ENCODE measurements around the gene CPZ. TPM values are rescaled to one million over a fixed set of nuclear protein-coding genes. Genes with fewer than 3 reads are reported as not detected.

The CPZ gene
- total RNA-seq, 1 experiment from 2014 or later: 9.1 TPM

DNA sequence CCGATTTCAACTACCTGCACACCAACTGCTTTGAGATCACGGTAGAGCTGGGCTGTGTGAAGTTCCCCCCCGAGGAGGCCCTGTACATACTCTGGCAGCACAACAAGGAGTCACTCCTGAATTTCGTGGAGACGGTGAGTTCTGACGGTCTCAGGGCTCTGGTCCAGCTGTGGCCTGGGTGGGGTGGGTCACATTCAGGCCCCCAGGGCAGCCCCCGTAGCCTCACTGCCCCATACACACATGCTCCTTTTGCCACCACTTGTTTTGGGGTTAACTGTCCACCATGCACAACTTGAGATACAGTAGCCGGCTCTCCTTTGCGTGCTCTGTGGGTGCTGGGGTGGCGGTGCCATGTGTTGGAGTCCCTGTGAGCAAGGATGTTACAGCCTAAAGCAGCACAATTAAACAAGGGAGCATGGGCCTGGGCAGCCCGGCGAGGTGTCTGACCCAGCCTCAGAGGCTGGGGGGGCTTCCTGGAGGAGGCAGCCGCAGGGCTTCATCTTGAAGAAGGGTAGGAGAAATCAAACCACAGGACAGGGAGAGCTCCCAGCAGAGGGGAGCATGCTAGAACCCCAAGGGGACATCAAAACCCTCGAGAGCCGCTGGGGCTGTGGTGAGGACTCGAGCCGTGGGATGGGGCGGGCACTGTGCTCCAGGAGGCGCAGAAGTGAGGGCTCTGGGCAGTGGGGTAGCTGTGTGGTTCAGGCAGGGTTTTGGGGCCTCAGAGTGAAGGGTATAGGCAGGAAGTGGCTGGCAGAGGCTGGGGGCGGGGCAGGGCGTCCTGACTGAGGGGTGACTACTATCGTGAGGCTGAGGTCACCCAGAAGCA lies 22.0 kb downstream of the CPZ start:
- TF ChIP-seq, protein P1, sequence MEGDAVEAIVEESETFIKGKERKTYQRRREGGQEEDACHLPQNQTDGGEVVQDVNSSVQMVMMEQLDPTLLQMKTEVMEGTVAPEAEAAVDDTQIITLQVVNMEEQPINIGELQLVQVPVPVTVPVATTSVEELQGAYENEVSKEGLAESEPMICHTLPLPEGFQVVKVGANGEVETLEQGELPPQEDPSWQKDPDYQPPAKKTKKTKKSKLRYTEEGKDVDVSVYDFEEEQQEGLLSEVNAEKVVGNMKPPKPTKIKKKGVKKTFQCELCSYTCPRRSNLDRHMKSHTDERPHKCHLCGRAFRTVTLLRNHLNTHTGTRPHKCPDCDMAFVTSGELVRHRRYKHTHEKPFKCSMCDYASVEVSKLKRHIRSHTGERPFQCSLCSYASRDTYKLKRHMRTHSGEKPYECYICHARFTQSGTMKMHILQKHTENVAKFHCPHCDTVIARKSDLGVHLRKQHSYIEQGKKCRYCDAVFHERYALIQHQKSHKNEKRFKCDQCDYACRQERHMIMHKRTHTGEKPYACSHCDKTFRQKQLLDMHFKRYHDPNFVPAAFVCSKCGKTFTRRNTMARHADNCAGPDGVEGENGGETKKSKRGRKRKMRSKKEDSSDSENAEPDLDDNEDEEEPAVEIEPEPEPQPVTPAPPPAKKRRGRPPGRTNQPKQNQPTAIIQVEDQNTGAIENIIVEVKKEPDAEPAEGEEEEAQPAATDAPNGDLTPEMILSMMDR (conservative IDR thresholded peaks at IDR 0.05): no peak
- TF ChIP-seq EZH2 (IDR thresholded peaks at IDR 0.05; ENCODE audit: low read depth): no peak
- intact Hi-C loops (cut with micrococcal nuclease; ENCODE audit: unreplicated experiment): no loop called here
- POLR2A ChIA-PET (ENCODE audit: unreplicated experiment): no interaction called here
- H3K27me3 ChIP-seq (ENCODE audit: insufficient read depth, low read depth): no peaks in the 10 kb centered on the region
- no peaks in the 10 kb centered on the region for H3K79me2 ChIP-seq (ENCODE audit: low read depth)
- no peaks in the 10 kb centered on the region for H3K4me1 ChIP-seq (replicated peaks; ENCODE audit: insufficient read depth)
- H3F3A ChIP-seq (ENCODE audit: insufficient read depth, low read depth): no peaks in the 10 kb centered on the region
- no peak overlapping the region for H3K27ac ChIP-seq
- no peak overlapping the region for H3K4me2 ChIP-seq
- no peaks in the 10 kb centered on the region for H4K20me1 ChIP-seq (ENCODE audit: insufficient read depth)
- no peak overlapping the region for H2AFZ ChIP-seq
- CTCF ChIA-PET: no interaction called here
- no peak overlapping the region for H3K4me3 ChIP-seq
- H3K9me3 ChIP-seq (ENCODE audit: insufficient read depth, low read depth): no peaks in the 10 kb centered on the region
- no peaks in the 10 kb centered on the region for H3K36me3 ChIP-seq (ENCODE audit: low read depth)
- BruUV-seq (replicated peaks): no TSS peak
- H3K9me2 ChIP-seq (ENCODE audit: insufficient read depth): no peaks in the 10 kb centered on the region
- DNase-seq: no peak

DNA sequence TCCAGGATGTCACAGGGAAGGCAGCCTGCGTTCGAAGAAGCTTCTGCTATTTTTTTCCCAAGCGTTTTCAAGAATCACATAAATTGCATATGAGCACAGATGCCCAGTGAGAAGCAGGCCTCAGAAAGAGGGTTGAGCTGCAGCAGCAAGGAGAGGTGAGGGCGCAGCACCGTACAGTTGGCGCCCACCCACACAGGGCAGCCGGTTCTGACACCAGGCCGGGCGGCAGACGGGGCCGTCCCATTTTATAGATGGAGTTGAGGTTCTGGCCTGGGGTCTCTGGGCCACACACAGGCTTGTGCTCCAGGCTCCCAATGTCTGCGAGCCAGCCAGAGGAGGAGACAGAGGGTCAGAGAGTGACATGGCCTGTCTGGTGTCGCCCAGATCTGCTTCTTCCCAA lies 22.8 kb downstream of the CPZ start:
- Histone ChIP-seq H3K27ac (no peak overlapping the region), H3K9me2 (ENCODE audit: insufficient read depth) (no peaks in the 10 kb centered on the region), H3K36me3 (ENCODE audit: low read depth) (no peaks in the 10 kb centered on the region), H3K79me2 (ENCODE audit: low read depth) (no peaks in the 10 kb centered on the region), H4K20me1 (ENCODE audit: insufficient read depth) (no peaks in the 10 kb centered on the region), H3K9me3 (ENCODE audit: insufficient read depth, low read depth) (no peaks in the 10 kb centered on the region), H3K27me3 (ENCODE audit: insufficient read depth, low read depth) (no peaks in the 10 kb centered on the region), H2AFZ (no peak overlapping the region), H3F3A (ENCODE audit: insufficient read depth, low read depth) (no peaks in the 10 kb centered on the region), H3K4me3 (no peak overlapping the region), H3K4me2 (no peak overlapping the region), H3K4me1 (replicated peaks; ENCODE audit: insufficient read depth) (no peaks in the 10 kb centered on the region)
- BruUV-seq (replicated peaks): no TSS peak
- ChIA-PET POLR2A (ENCODE audit: unreplicated experiment) (no interaction called here), CTCF (no interaction called here)
- no peak for DNase-seq
- TF ChIP-seq EZH2 (IDR thresholded peaks at IDR 0.05; ENCODE audit: low read depth): no peak
- TF ChIP-seq, protein P1 (conservative IDR thresholded peaks at IDR 0.05): no peak
- intact Hi-C loops (cut with micrococcal nuclease; ENCODE audit: unreplicated experiment): no loop called here

DNA sequence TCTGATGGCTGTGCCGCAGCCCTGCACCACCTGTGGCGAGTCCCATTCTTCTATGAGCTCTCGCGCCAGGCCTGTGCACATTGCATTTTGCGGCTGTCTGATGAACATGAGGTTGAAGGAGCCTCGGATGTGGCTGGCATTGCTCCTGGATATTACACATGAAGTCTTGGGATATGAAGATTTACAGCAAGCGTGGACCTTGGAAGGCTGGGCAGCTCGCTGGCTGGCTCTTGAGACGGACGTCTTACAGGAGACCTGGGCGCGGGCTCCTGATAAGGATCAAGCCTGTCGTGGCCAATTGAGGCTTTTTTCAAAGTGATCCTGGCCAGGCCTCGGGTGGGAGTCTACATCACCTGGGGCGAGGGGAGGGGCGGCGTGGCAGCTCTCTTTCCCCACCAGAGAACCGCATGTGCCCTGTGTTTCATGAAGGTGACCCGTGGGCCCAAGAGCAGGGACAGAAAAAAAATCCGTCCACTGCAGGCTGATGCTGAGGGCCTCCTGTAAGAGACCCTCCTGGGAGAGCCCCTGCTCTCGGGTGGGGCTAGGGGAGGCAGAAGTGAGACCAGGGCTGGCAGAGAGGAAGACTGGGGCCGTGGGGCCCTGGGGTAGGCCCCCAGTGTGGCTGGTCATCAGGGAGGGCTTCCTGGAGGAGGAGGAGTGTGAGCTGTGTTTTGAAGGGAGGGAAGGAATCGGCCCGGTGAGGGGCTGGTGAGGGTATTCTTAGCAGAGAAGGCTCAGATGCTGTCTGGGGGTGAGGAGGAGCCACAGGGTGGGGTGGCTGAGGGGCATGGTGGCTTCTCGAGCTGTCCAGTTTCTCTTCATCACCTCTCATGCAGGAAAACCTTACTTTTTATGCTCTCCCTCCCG lies 23.6 kb downstream of the CPZ start:
- H3K4me2 ChIP-seq: no peak overlapping the region
- no peak overlapping the region for H2AFZ ChIP-seq
- no peak overlapping the region for H3K27ac ChIP-seq
- H4K20me1 ChIP-seq (ENCODE audit: insufficient read depth): no peaks in the 10 kb centered on the region
- H3K9me2 ChIP-seq (ENCODE audit: insufficient read depth): no peaks in the 10 kb centered on the region
- ChIA-PET CTCF (no interaction called here), POLR2A (ENCODE audit: unreplicated experiment) (no interaction called here)
- no peak for DNase-seq
- no peaks in the 10 kb centered on the region for H3K4me1 ChIP-seq (replicated peaks; ENCODE audit: insufficient read depth)
- H3K4me3 ChIP-seq: no peak overlapping the region
- no peaks in the 10 kb centered on the region for H3K9me3 ChIP-seq (ENCODE audit: insufficient read depth, low read depth)
- H3K27me3 ChIP-seq (ENCODE audit: insufficient read depth, low read depth): no peaks in the 10 kb centered on the region
- no peaks in the 10 kb centered on the region for H3F3A ChIP-seq (ENCODE audit: insufficient read depth, low read depth)
- no peaks in the 10 kb centered on the region for H3K79me2 ChIP-seq (ENCODE audit: low read depth)
- BruUV-seq (replicated peaks): no TSS peak
- TF ChIP-seq, protein P1 (conservative IDR thresholded peaks at IDR 0.05): no peak
- no peak for TF ChIP-seq EZH2 (IDR thresholded peaks at IDR 0.05; ENCODE audit: low read depth)
- no peaks in the 10 kb centered on the region for H3K36me3 ChIP-seq (ENCODE audit: low read depth)
- intact Hi-C loops (cut with micrococcal nuclease; ENCODE audit: unreplicated experiment): no loop called here
